Measurements from ENCODE around the gene TMOD4.

Gene TMOD4

DNA sequence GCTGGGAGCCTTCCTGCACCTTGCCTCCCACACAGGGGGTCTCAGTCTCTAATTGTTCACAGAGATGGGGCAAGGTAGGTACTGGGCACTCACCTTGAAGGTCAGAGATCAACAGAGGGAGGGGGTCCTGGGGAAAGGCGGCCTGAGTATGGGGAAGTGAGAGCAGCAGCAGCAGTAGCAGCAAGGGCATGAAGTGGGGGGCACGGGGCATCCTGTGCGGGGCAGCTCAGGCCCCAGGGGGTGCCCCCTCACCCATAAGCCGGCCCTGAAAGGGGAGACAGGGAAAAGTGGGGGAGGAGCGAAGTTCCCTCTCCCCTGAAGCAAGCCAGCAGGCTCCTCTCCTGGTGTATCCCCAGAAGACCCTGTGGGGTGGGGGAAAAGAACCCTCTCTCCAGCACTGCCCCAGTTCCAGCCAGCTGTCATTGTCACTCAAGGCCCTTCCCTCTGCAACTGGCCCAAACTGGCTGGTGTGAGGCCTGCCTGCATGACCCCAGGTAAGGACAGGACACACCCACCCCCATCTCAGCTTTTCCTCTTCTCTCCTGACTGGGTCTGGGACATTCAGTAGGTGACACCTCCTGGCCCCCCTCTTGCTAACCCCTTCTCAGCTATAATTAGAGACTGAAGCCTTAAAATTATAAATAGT is 33.2 kb downstream of the TMOD4 start:
- no peak for DNase-seq (ENCODE audit: low spot score)

DNA sequence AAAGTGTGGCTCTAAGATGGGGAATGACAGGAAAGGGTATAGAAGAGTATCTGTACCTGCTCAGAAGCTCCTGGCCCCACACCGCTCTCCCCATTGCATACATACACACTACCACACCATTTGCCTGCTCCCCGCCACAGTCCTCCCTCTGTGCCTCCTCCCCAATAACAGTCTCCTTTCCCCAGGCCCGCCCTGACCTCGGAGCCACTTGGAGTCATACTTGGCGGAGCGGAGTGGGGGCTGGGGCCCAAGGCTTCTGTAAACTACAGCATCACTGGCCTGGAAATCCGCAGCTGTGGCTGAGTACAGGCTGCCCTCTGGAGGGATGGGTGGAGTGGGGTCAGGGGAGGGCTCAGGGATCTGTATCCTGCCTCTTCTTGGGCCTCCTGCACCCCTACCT is 38.0 kb downstream of the TMOD4 start:
- DNase-seq (ENCODE audit: low spot score), result no peak

DNA sequence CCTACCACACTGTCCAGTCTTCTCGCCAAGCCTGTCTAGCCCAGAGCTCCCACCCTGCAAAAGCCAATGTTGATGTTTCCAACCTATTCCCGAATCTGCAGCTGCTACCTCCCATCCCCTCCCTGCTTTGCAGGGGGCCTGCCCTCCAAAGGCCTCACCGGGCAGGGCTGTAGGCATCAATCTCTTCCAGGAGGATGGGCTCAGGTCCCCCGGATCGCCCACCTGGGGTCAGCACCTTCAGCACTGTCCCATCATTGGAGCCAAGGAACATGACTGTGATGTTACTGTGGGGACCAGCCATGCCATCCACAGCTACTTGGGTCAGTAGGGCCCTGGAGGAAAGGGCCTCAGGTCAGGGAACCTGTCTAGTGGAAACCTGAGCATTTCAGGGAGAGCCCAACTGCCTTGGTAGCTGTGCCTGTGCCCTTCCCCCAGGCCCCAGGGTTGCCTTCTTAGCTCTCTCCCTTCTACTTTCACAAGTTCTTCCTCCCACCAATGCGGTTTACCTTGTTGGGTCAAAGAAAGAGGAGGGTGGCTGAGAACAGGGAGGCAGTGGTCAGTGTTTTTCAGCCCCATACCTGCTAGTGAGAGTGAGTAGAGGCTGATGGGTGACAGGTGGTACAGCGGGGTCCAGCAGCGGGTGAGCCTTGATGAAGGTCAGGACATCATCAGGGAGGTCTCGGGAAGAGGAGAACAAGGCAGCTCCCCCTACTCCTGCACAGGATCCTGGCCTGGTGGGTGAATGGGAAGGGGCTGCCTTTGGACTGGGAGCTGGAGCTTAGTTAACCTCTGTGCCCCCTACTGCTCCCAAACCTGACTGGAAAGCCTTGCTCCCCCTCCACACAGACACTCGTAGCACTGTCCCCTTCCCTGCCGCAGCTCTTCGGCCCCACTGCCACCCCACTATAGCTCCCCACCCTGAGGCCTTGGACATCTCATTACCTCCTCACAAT is 40.1 kb downstream of the TMOD4 start:
- no peak for DNase-seq (ENCODE audit: low spot score)

DNA sequence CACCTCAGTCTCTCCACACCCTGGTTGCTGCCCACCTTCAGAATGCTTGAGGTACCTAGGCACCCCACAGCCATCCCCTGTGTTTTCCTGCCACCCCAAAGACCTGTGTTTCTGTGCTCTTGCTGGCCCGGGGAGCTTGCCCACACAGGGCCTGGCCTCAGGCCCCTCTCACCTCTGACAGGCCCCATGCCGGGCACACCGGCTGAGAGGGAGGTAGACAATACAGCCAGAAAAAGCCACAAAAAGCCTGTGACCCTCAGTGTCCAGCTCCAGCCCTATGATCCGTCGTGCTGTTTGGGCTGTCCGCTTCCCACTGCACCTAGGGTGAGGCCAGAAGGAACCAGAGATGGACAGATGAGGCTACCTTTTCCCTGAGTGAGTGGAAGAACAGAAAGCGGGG is 40.8 kb downstream of the TMOD4 start:
- DNase-seq (ENCODE audit: low spot score), result no peak

DNA sequence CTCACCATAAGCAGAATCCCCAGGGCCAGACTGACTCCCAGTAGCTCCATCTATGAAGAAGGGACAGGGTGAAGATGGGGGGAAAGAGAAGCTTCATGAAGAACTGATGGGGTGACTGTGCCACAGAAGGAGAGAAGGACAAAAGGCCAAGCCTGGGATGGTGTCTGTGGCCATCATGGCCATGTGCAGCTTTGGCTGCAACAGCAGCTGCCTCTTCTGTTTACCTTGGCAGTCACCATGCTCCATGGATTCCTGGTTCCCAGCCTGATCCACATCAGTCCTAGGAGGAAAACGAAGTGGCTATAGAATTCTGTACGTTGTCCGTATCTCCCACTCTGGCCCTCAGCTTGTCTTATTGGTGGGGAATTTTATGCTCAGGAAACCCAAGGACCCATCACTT is 41.4 kb downstream of the TMOD4 start:
- no peak for DNase-seq (ENCODE audit: low spot score)

DNA sequence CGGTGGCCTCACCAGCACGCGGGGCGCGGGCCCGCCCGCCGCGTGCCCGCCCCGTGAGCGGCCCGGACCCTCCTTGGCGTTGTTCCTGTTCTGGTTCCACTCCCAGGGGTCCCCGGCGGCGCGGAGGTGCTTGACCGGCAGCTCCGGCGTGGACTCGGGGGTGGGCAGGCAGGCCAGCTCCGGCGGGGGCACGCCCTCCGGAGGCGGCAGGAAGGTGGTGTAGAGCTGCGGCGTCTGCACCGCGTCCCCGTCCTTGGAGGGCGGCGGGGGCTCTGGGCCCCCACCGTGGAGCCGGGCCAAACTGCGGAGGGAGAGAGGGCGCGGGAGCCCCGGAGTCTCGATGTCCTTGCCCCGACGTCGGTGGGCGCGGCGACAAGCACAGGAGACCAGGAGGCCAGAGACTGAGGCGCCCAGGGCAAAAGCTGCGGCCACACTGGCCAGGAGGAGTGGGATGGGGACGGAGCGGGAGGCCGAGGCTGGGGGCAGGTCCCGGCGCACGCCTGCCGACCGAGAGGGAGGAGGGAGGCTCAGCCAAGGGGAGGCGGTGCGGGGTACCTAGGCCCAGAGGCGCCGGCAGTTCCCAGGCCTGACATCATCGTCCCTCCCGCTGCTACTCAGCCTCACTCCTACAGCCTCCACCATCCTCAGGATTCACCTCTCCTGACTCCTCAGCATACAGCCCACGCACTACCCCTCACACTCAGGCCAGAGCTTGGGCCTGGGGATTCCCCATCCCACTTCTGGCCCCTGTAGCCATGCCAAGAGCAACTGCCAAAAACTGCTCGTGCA is 42.6 kb downstream of the TMOD4 start:
- no peak for DNase-seq (ENCODE audit: low spot score)

DNA sequence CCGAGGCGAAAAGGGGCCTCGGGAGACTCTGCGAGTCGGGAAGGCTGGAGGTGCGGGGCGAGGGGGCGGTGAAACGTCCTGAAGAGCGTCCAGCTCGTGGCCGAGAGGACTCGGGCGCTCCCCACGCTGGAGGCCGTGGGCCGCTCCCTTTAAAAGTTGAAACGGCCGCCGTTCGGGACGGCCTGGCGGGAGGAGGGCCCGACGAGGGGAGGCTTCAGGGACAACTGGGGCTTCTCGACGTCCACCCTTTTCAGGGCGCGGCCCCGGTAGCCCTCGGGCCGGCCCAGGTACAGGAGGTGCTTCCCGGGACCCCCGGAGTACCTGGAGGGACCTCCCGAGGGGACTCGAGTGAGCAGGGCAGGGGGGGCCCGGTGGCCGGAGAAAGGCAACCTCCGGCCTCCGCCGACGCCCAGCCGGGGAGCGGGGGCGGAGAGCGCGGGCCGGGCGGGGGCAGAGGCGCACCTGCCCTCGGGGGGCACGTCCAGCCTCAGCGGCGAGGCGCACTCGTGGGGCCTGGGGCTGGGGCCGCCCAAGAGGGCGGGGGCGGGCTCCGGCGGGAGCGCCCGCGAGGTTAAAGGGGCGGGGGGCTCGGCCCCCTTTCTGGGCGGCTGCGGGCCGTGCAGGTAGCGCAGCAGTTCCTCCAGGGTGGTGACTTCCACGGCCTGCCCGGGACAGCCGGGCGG is 43.3 kb downstream of the TMOD4 start:
- DNase-seq (ENCODE audit: low spot score), result no peak

DNA sequence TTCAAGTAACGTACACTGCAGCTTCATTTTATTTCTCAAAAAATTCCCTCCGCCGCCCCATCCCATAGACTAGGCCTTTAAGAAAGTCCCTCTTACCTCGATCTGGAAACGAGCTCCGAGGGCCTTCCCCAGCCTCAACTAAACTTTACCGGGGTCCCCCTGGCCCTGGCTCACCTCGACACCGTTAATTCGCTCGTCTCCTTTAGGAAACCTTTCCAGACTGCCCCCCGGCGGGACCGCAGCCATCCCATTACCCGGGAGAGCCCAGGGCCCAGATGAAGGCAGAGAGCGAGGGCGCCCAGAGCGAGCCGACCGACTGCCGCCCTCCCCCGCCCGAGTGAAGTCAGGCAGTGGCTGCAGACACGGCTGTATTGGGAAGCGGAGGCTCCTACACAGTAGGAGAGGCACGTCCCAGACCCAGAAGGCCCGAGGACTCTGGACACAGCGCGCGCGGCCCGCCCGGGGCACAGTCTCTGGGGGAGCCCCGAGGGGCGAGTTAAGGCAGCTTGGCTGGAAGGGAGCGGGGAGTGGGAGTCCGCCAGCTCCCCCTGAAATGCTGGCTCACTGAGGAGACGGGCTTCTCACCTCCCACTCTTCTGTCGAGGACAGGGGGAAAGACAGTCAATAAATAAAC is 44.0 kb downstream of the TMOD4 start:
- no peak for DNase-seq (ENCODE audit: low spot score)

DNA sequence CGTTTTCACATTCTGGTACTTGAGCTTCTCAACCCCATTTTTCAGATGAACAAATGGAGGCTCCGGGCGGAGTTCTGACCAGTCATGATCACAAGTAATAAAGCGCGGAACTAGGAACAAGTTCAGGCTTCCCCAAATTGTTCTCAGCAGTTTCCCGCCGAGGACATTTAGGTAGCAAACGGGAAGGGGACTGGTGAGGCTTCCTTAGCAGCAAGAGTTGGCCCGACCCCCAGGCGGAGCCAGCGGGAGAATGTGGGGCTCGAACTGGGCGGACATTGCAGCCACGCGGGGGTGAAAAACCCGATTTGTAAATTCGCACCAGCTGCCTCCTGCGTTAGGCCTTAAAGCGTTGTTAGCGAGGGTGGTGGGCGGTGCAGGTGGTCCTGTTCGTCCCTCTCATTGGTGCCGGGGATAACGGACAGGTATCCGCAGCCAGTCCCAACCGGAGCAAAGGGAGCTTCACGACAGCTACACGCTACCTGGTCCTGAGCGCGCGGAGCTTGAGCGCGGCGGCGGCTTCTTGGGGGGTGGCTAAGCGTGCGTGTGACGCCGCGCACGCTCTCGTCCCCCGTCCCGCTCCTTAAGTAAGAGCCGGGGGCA is 44.7 kb downstream of the TMOD4 start:
- DNase-seq (ENCODE audit: low spot score), result peak; percentile 83

DNA sequence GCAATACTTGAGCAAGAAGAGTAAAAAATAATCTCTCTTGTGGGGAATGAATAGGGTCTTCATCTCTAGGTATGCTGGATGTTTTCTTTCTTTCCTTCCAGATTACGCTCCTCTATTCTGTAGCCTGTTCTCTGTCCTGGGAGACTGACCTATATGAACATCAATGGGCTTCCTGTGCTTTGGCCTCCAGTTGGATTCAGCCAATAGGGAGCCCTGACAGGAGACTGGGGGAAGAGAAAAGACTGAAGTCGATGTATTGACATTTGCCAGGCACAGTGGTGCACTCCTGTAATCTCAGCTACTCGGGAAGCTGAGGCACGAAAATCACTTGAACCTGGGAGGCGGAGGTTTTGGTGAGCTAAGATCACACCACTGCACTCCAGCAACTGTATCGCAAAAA is 47.0 kb downstream of the TMOD4 start:
- no peak for DNase-seq (ENCODE audit: low spot score)

DNA sequence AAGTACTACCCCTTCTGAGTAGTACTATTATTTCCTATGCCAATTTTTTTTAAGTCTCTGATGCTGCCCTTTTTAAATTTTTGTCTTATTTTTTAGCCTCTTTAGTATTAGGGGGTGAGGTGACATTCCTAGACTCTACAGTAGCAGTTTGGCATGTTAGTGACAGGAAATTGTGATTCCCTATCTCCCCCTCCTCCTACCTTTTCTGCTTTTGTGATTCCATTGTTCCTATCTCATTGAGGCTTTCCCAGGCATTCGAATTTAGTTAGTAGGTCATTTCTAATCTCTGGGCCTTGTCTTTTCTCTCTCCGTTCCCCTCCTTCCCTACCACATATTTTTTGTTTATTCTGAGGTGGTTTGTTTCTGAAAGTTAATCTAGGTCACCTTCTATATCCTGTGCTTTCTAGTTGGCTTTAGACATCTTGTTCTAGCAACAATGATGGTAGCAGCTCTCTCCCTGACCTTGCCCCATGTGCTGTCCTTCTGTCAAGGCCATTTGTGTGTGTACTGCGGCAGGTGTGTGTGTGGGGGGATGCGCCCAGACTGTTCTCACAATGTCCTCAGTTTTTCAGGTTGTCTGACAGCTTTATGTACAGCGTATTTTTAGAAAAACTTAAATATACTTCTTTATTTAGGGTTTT is 50.9 kb downstream of the TMOD4 start:
- DNase-seq (ENCODE audit: low spot score), result no peak

Measured in CD4-positive, alpha-beta T cell treated with Interleukin-6 at 100 ng/mL for 8 hours (primary cell).